HCT116 (cell line): ENCODE measurements around the gene MYBPC3. TPM values are rescaled to one million over a fixed set of nuclear protein-coding genes. Genes with fewer than 3 reads are reported as not detected.

Experiments
- ATAC-seq: fragments of 200-7000 bp; cut with Tn5 transposase; 2 replicates; pipeline ENCODE4 v1.9.1; 2020; ENCODE audit warnings: mild to moderate bottlenecking, moderate library complexity
- BruUV-seq: library from RNA; stranded (reverse); fragments of 400-500 nt; replicated peaks from 2 replicates; lab custom pipeline; 2021; lab: Mats Ljungman, UMichigan
- CTCF ChIA-PET: fragments of 300-600 bp; sonication (Branson Sonifier 250); formaldehyde crosslinking; loops from one replicate; lab custom pipeline; 2021; ENCODE audit warnings: antibody characterized with exemption; lab: Charles Lee
- POLR2A ChIA-PET: fragments of 300-600, 350-600 bp; sonication (Branson Sonifier 250); formaldehyde crosslinking; loops from one replicate; lab custom pipeline; 2021; ENCODE audit warnings: antibody characterized with exemption; lab: Charles Lee
- RAD21 ChIA-PET, 2 experiments: fragments of 300-600 bp; sonication (Branson Sonifier 250); formaldehyde crosslinking; loops; one replicate each; lab custom pipeline; 2023; ENCODE audit warnings: low total read pairs in 2 of 2; ENCODE audit not compliant: uncharacterized antibody in 2 of 2, unreplicated experiment in 2 of 2, low non-redundant PET in 1 of 2; lab: Charles Lee
- DNase-seq: peaks from one replicate; pipeline ENCODE4 v3.0.0-alpha.2; 2010; ENCODE audit warnings: low read depth, low spot score
- H2AFZ ChIP-seq: fragments of 200-600 bp; shearing (Covaris generic), sonication (generic); 2 replicates; pipeline ENCODE4 v1.6.1; 2017; ENCODE audit warnings: low read depth, mixed run types, mixed read lengths, antibody characterized with exemption, low read length; ENCODE audit not compliant: poor library complexity, severe bottlenecking
- H3K27ac ChIP-seq: 2 replicates; pipeline ENCODE4 v1.5.1; 2012; ENCODE audit warnings: low read depth, low read length
- H3K27me3 ChIP-seq: fragments of 200-600 bp; sonication (generic); 2 replicates; pipeline ENCODE4 v1.6.1; 2016; ENCODE audit warnings: mixed run types, low read length, mixed read lengths; ENCODE audit not compliant: insufficient read depth
- H3K36me3 ChIP-seq, 2 experiments: fragments of 200-500 bp in 1 of 2; fragments of 200-600 bp in 1 of 2; sonication (Bioruptor generic) in 1 of 2; sonication (generic) in 1 of 2; 2 replicates each; pipeline versions ENCODE4 v1.5.1 to v1.6.1; 2014 to 2016; ENCODE audit warnings: low read length in 2 of 2, inconsistent platforms in 1 of 2, mixed read lengths in 1 of 2, mixed run types in 1 of 2; ENCODE audit not compliant: insufficient read depth in 2 of 2, control insufficient read depth in 1 of 2
- H3K4me1 ChIP-seq, 2 experiments: fragments of 200-600 bp in 1 of 2; sonication (generic) in 1 of 2; 2 replicates each; pipeline versions ENCODE4 v1.5.1 to v1.6.1; 2012 to 2017; ENCODE audit warnings: low read length in 2 of 2, inconsistent platforms in 1 of 2, mild to moderate bottlenecking in 1 of 2, mixed read lengths in 1 of 2, mixed run types in 1 of 2, moderate library complexity in 1 of 2; ENCODE audit not compliant: insufficient read depth in 2 of 2, control insufficient read depth in 1 of 2
- H3K4me2 ChIP-seq: fragments of 200-600 bp; sonication (generic); 2 replicates; pipeline ENCODE4 v1.6.1; 2017; ENCODE audit warnings: mixed run types, low read length, mixed read lengths
- H3K4me3 ChIP-seq, 2 experiments: fragments of 200-600 bp in 1 of 2; sonication (generic) in 1 of 2; replicated peaks in 1 of 2; 2 replicates each; pipeline ENCODE4 v1.5.1; 2011 to 2016; ENCODE audit warnings: low read length in 2 of 2, control low read depth in 1 of 2, low read depth in 1 of 2, mild to moderate bottlenecking in 1 of 2, mixed read lengths in 1 of 2, mixed run types in 1 of 2
- H3K79me2 ChIP-seq: fragments of 200-600 bp; sonication (generic); 2 replicates; pipeline ENCODE4 v1.6.1; 2017; ENCODE audit warnings: mild to moderate bottlenecking, mixed run types, low read length, moderate library complexity, mixed read lengths; ENCODE audit not compliant: insufficient read depth
- H3K9ac ChIP-seq: fragments of 200-600 bp; sonication (generic); 2 replicates; pipeline ENCODE4 v1.6.1; 2016; ENCODE audit warnings: low read length, mixed read lengths
- H3K9me2 ChIP-seq: fragments of 200-600 bp; sonication (generic), shearing (Covaris generic); 2 replicates; pipeline ENCODE4 v1.6.1; 2017; ENCODE audit warnings: mixed run types, mild to moderate bottlenecking, moderate library complexity; ENCODE audit not compliant: insufficient read depth
- H3K9me3 ChIP-seq, 2 experiments: fragments of 200-500 bp in 1 of 2; fragments of 200-600 bp in 1 of 2; sonication (Bioruptor generic) in 1 of 2; sonication (generic) in 1 of 2; 2 replicates each; pipeline ENCODE4 v1.6.1; 2014 to 2017; ENCODE audit warnings: low read length in 2 of 2, mixed read lengths in 2 of 2, inconsistent platforms in 1 of 2, low read depth in 1 of 2, mild to moderate bottlenecking in 1 of 2, mixed run types in 1 of 2, moderate library complexity in 1 of 2; ENCODE audit not compliant: control insufficient read depth in 1 of 2, insufficient read depth in 1 of 2
- H4K20me1 ChIP-seq: fragments of 200-600 bp; sonication (generic), shearing (Covaris generic); 2 replicates; pipeline ENCODE4 v1.6.1; 2017; ENCODE audit warnings: mixed run types, mild to moderate bottlenecking, moderate library complexity; ENCODE audit not compliant: insufficient read depth
- CBX3 ChIP-seq: IDR thresholded peaks from 2 replicates; pipeline ENCODE4 v1.6.1; 2012; ENCODE audit warnings: low read depth
- CEBPB ChIP-seq: IDR thresholded peaks from 2 replicates; pipeline ENCODE4 v1.6.1; 2012; ENCODE audit warnings: low read depth
- EGR1 ChIP-seq: IDR thresholded peaks from 2 replicates; pipeline ENCODE4 v1.6.1; 2012; ENCODE audit warnings: low read depth
- ELF1 ChIP-seq: IDR thresholded peaks from 2 replicates; pipeline ENCODE4 v1.6.1; 2012; ENCODE audit warnings: low read depth, borderline replicate concordance
- EZH2 ChIP-seq: fragments of 200-600 bp; sonication (generic); IDR thresholded peaks from 2 replicates; pipeline ENCODE4 v1.6.1; 2017; ENCODE audit warnings: antibody characterized with exemption, mixed run types
- FOSL1 ChIP-seq: IDR thresholded peaks from 2 replicates; pipeline ENCODE4 v1.6.1; 2012; ENCODE audit warnings: low read depth
- JUND ChIP-seq: IDR thresholded peaks from 2 replicates; pipeline ENCODE4 v1.6.1; 2012
- POLR2A ChIP-seq: IDR thresholded peaks from 2 replicates; pipeline ENCODE4 v1.7.0; 2011; ENCODE audit warnings: borderline replicate concordance; ENCODE audit not compliant: insufficient read depth, insufficient read length; ENCODE audit errors: extremely low read depth
- RAD21 ChIP-seq: IDR thresholded peaks from 2 replicates; pipeline ENCODE4 v1.6.1; 2012; ENCODE audit warnings: low read depth, mild to moderate bottlenecking
- SIN3A ChIP-seq: IDR thresholded peaks from 2 replicates; pipeline ENCODE4 v1.6.1; 2012; ENCODE audit warnings: low read depth
- SP1 ChIP-seq: IDR thresholded peaks from 2 replicates; pipeline ENCODE4 v1.6.1; 2012; ENCODE audit warnings: low read depth
- SRF ChIP-seq: IDR thresholded peaks from 2 replicates; pipeline ENCODE4 v1.6.1; 2012; ENCODE audit warnings: low read depth
- TCF7L2 ChIP-seq: IDR thresholded peaks from 2 replicates; pipeline ENCODE4 v1.7.0; 2011; ENCODE audit warnings: borderline replicate concordance, inconsistent platforms; ENCODE audit not compliant: insufficient read depth, insufficient read length; ENCODE audit errors: extremely low read depth
- YY1 ChIP-seq: IDR thresholded peaks from 2 replicates; pipeline ENCODE4 v1.6.1; 2011; ENCODE audit warnings: low read length, low read depth, moderate library complexity, mild to moderate bottlenecking; ENCODE audit not compliant: insufficient replicate concordance; ENCODE audit errors: extremely low read depth
- ZNF274 ChIP-seq: fragments of 200-500 bp; sonication (Bioruptor generic); IDR thresholded peaks from 2 replicates; pipeline ENCODE4 v1.6.1; 2014; ENCODE audit warnings: mild to moderate bottlenecking, low read depth, low read length, inconsistent platforms
- intact Hi-C: fragments of 100-400 bp; cut with micrococcal nuclease; formaldehyde crosslinking; loops from 2 replicates; pipeline ENCODE4 v1.10.0; 2022
- total RNA-seq: library from RNA; stranded (reverse); gene quantifications from one replicate; pipeline ENCODE4 v1.2.1, GENCODE V29; 2021; ENCODE audit not compliant: unreplicated experiment
- TF ChIP-seq, protein P1 (sequence below): IDR thresholded peaks from 2 replicates; pipeline ENCODE4 v1.6.1; 2012
- TF ChIP-seq, protein P2 (sequence below), 3 experiments: fragments of 200-600 bp in 1 of 3; sonication (generic) in 1 of 3; IDR thresholded peaks in 2 of 3; conservative IDR thresholded peaks in 1 of 3; 2 replicates each; pipeline ENCODE4 v1.5.1; 2012 to 2017; ENCODE audit warnings: low read depth in 2 of 3, low read length in 2 of 3, antibody characterized with exemption in 1 of 3, borderline replicate concordance in 1 of 3, control low read depth in 1 of 3, mild to moderate bottlenecking in 1 of 3, mixed read lengths in 1 of 3, mixed run types in 1 of 3, moderate library complexity in 1 of 3; ENCODE audit not compliant: insufficient read depth in 1 of 3
- TF ChIP-seq, protein P3 (sequence below): IDR thresholded peaks from 2 replicates; pipeline ENCODE4 v1.6.1; 2011; ENCODE audit warnings: mild to moderate bottlenecking, low read length, moderate library complexity; ENCODE audit not compliant: insufficient replicate concordance; ENCODE audit errors: extremely low read depth
- TF ChIP-seq, protein P4 (sequence below): IDR thresholded peaks from 2 replicates; pipeline ENCODE4 v1.6.1; 2012; ENCODE audit warnings: low read depth

Gene MYBPC3
- total RNA-seq, 1 experiment from 2014 or later, result 0.25 TPM

DNA sequence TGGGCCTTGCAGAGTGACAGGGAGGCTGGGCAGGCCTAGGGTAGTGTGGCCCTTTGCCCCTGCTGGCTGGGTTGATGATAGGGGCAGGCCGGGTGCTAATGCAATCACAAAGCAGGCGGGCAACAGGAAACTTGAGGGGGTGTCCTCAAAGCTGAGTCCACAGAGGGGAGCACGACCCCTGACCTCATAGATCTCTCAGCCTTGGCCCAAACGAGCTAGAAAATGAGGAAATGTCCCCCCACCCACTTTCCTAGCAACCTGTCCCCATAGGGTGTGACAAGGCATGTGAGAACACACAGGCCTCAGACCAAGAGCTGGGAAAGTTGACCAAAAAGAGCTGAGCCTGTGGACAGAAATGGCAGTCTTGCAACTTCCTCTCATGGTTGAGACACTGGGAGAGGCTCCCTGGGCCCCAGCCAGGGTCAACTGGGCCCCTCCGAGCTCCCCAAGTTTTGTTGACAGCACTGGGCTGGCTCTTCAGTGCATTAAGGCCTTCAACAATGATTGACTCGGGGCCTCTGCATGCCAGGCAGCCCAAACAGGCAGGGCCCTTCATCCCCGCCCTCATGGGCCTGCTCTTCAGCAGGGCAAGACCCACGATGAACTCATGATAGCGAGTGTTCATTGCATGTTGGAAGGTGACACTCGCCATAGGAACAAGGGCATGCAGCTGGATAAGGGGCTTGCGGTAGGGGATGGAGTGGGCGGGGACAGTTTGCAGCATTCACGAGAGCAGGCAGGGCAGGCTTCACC is 35.6 kb upstream of the MYBPC3 start:
- H4K20me1 ChIP-seq, result no peaks in the 10 kb centered on the region
- no peak overlapping the region for H2AFZ ChIP-seq
- H3K36me3 ChIP-seq, result no peaks in the 10 kb centered on the region
- H3K9ac ChIP-seq, result no peak overlapping the region
- ChIA-PET POLR2A (no interaction called here), CTCF (interaction anchor here (1.2 to 1.4 kb wide), 3 partner anchors 14 to 66 kb away, joined by 3 to 5 read pairs (median 4); no protein-coding TSS in a partner anchor), RAD21 (no interaction called here)
- no peaks in the 10 kb centered on the region for H3K9me3 ChIP-seq
- no peaks in the 10 kb centered on the region for H3K4me1 ChIP-seq
- H3K4me2 ChIP-seq, result no peak overlapping the region
- no peak overlapping the region for H3K27ac ChIP-seq
- no TSS peak for BruUV-seq
- no peak overlapping the region for H3K4me3 ChIP-seq
- no peaks in the 10 kb centered on the region for H3K9me2 ChIP-seq
- intact Hi-C loops, result no loop called here
- no peak for TF ChIP-seq SIN3A
- TF ChIP-seq ELF1, result no peak
- TF ChIP-seq CBX3, result no peak
- TF ChIP-seq YY1, result no peak
- no peak for TF ChIP-seq EGR1
- TF ChIP-seq, protein P1, sequence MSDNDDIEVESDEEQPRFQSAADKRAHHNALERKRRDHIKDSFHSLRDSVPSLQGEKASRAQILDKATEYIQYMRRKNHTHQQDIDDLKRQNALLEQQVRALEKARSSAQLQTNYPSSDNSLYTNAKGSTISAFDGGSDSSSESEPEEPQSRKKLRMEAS, result no peak
- no peak for TF ChIP-seq RAD21
- no peak for TF ChIP-seq ZNF274
- TF ChIP-seq SRF, result no peak
- TF ChIP-seq, protein P2, sequence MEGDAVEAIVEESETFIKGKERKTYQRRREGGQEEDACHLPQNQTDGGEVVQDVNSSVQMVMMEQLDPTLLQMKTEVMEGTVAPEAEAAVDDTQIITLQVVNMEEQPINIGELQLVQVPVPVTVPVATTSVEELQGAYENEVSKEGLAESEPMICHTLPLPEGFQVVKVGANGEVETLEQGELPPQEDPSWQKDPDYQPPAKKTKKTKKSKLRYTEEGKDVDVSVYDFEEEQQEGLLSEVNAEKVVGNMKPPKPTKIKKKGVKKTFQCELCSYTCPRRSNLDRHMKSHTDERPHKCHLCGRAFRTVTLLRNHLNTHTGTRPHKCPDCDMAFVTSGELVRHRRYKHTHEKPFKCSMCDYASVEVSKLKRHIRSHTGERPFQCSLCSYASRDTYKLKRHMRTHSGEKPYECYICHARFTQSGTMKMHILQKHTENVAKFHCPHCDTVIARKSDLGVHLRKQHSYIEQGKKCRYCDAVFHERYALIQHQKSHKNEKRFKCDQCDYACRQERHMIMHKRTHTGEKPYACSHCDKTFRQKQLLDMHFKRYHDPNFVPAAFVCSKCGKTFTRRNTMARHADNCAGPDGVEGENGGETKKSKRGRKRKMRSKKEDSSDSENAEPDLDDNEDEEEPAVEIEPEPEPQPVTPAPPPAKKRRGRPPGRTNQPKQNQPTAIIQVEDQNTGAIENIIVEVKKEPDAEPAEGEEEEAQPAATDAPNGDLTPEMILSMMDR (IDR thresholded peaks at IDR 0.05 in 2 of 3, conservative IDR thresholded peaks at IDR 0.05 in 1 of 3; ENCODE audit: borderline replicate concordance in 1 of 3, insufficient read depth in 1 of 3, low read depth in 2 of 3, low read length in 2 of 3), result no peak
- no peak for TF ChIP-seq CEBPB
- TF ChIP-seq, protein P3, sequence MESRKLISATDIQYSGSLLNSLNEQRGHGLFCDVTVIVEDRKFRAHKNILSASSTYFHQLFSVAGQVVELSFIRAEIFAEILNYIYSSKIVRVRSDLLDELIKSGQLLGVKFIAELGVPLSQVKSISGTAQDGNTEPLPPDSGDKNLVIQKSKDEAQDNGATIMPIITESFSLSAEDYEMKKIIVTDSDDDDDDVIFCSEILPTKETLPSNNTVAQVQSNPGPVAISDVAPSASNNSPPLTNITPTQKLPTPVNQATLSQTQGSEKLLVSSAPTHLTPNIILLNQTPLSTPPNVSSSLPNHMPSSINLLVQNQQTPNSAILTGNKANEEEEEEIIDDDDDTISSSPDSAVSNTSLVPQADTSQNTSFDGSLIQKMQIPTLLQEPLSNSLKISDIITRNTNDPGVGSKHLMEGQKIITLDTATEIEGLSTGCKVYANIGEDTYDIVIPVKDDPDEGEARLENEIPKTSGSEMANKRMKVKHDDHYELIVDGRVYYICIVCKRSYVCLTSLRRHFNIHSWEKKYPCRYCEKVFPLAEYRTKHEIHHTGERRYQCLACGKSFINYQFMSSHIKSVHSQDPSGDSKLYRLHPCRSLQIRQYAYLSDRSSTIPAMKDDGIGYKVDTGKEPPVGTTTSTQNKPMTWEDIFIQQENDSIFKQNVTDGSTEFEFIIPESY, result no peak
- TF ChIP-seq SP1, result no peak
- TF ChIP-seq EZH2, result no peak
- no peak for TF ChIP-seq FOSL1
- no peak for TF ChIP-seq TCF7L2
- no peak for TF ChIP-seq POLR2A
- TF ChIP-seq, protein P4, sequence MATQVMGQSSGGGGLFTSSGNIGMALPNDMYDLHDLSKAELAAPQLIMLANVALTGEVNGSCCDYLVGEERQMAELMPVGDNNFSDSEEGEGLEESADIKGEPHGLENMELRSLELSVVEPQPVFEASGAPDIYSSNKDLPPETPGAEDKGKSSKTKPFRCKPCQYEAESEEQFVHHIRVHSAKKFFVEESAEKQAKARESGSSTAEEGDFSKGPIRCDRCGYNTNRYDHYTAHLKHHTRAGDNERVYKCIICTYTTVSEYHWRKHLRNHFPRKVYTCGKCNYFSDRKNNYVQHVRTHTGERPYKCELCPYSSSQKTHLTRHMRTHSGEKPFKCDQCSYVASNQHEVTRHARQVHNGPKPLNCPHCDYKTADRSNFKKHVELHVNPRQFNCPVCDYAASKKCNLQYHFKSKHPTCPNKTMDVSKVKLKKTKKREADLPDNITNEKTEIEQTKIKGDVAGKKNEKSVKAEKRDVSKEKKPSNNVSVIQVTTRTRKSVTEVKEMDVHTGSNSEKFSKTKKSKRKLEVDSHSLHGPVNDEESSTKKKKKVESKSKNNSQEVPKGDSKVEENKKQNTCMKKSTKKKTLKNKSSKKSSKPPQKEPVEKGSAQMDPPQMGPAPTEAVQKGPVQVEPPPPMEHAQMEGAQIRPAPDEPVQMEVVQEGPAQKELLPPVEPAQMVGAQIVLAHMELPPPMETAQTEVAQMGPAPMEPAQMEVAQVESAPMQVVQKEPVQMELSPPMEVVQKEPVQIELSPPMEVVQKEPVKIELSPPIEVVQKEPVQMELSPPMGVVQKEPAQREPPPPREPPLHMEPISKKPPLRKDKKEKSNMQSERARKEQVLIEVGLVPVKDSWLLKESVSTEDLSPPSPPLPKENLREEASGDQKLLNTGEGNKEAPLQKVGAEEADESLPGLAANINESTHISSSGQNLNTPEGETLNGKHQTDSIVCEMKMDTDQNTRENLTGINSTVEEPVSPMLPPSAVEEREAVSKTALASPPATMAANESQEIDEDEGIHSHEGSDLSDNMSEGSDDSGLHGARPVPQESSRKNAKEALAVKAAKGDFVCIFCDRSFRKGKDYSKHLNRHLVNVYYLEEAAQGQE, result no peak
- no peak for TF ChIP-seq JUND
- no peak for ATAC-seq
- no peak for DNase-seq
- H3K79me2 ChIP-seq, result no peaks in the 10 kb centered on the region
- no peaks in the 10 kb centered on the region for H3K27me3 ChIP-seq
